GM23248 (cell line): ENCODE measurements around the gene MYCBP2. TPM values are rescaled to one million over a fixed set of nuclear protein-coding genes. Genes with fewer than 3 reads are reported as not detected.

Experiments used
- DNase-seq: peaks from one replicate; pipeline ENCODE4 v3.0.0-alpha.2; 2015
- H2AFZ ChIP-seq: fragments of 200-600 bp; sonication (generic); 2 replicates; pipeline ENCODE4 v1.6.1; 2016; ENCODE audit warnings: antibody characterized with exemption
- H3F3A ChIP-seq: fragments of 200-600 bp; sonication (generic); 2 replicates; pipeline ENCODE4 v1.6.1; 2016; ENCODE audit warnings: mild to moderate bottlenecking, antibody characterized with exemption, mixed run types; ENCODE audit not compliant: insufficient read depth
- H3K27ac ChIP-seq: fragments of 200-600 bp; sonication (generic); 2 replicates; pipeline ENCODE4 v1.5.1; 2016; ENCODE audit warnings: mild to moderate bottlenecking
- H3K27me3 ChIP-seq: fragments of 200-600 bp; sonication (generic); replicated peaks from 2 replicates; pipeline ENCODE4 v1.6.1; 2016; ENCODE audit warnings: mild to moderate bottlenecking; ENCODE audit not compliant: insufficient read depth
- H3K36me3 ChIP-seq: fragments of 200-600 bp; sonication (generic); 2 replicates; pipeline ENCODE4 v1.6.1; 2016; ENCODE audit warnings: low read depth, mild to moderate bottlenecking
- H3K4me1 ChIP-seq: fragments of 200-600 bp; sonication (generic); 2 replicates; pipeline ENCODE4 v1.6.1; 2016; ENCODE audit warnings: mild to moderate bottlenecking; ENCODE audit not compliant: insufficient read depth
- H3K4me2 ChIP-seq: fragments of 200-600 bp; sonication (generic); one replicate; pipeline ENCODE4 v1.6.1; 2016; ENCODE audit warnings: mild to moderate bottlenecking; ENCODE audit not compliant: unreplicated experiment
- H3K4me3 ChIP-seq: fragments of 200-600 bp; sonication (generic); 2 replicates; pipeline ENCODE4 v1.5.1; 2016; ENCODE audit warnings: mild to moderate bottlenecking
- H3K79me2 ChIP-seq: fragments of 200-600 bp; sonication (generic); 2 replicates; pipeline ENCODE4 v1.6.1; 2016; ENCODE audit warnings: mild to moderate bottlenecking; ENCODE audit not compliant: insufficient read depth
- H3K9ac ChIP-seq: fragments of 200-600 bp; sonication (generic); 2 replicates; pipeline ENCODE4 v1.6.1; 2016; ENCODE audit warnings: mild to moderate bottlenecking
- H3K9me2 ChIP-seq: fragments of 200-600 bp; sonication (generic); 2 replicates; pipeline ENCODE4 v1.6.1; 2016; ENCODE audit warnings: mixed run types, mild to moderate bottlenecking, moderate library complexity; ENCODE audit not compliant: insufficient read depth
- H3K9me3 ChIP-seq: fragments of 200-600 bp; sonication (generic); one replicate; pipeline ENCODE4 v1.6.1; 2017; ENCODE audit warnings: low read depth
- H4K20me1 ChIP-seq: fragments of 200-600 bp; sonication (generic); 2 replicates; pipeline ENCODE4 v1.6.0; 2016; ENCODE audit not compliant: insufficient read depth
- EZH2 ChIP-seq: fragments of 200-600 bp; sonication (generic); IDR thresholded peaks from 2 replicates; pipeline ENCODE4 v1.6.1; 2018; ENCODE audit warnings: antibody characterized with exemption, mild to moderate bottlenecking; ENCODE audit not compliant: insufficient read depth, poor library complexity, severe bottlenecking
- EZH2phosphoT487 ChIP-seq: fragments of 200-600 bp; sonication (generic); IDR thresholded peaks from 2 replicates; pipeline ENCODE4 v1.6.1; 2018; ENCODE audit warnings: antibody characterized with exemption, moderate library complexity, mild to moderate bottlenecking, low read depth; ENCODE audit not compliant: insufficient read depth
- WGBS, 2 experiments: methylation state at CpG; one replicate each; pipeline ENCODE4 v1.1.6; 2015 to 2017; ENCODE audit warnings: low lambda C conversion rate in 2 of 2, low coverage in 1 of 2; ENCODE audit errors: missing lambda C conversion rate in 2 of 2; 5-methylcytosine and 5-hydroxymethylcytosine counted together
- in situ Hi-C: fragments of 300-500 bp; cut with MboI; formaldehyde crosslinking; loops from 2 replicates; pipeline ENCODE4 v1.15.0; 2020
- polyA plus RNA-seq: library from polyadenylated mRNA; unstranded; fragments of >200 nt; fragmentation: Nextera tagmentation; extraction: Ambion mirVana; gene quantifications from 2 replicates; pipeline ENCODE4 v1.2.1, GENCODE V29; 2016
- total RNA-seq: library from RNA; depleted of rRNA; stranded (reverse); fragments of >200 nt; shearing (Covaris generic); gene quantifications from 2 replicates; pipeline ENCODE4 v1.2.3, GENCODE V29; 2014

The MYCBP2 gene
- total and polyA plus RNA-seq, 2 experiments from 2014 or later = 27.4 to 61.8 TPM

DNA sequence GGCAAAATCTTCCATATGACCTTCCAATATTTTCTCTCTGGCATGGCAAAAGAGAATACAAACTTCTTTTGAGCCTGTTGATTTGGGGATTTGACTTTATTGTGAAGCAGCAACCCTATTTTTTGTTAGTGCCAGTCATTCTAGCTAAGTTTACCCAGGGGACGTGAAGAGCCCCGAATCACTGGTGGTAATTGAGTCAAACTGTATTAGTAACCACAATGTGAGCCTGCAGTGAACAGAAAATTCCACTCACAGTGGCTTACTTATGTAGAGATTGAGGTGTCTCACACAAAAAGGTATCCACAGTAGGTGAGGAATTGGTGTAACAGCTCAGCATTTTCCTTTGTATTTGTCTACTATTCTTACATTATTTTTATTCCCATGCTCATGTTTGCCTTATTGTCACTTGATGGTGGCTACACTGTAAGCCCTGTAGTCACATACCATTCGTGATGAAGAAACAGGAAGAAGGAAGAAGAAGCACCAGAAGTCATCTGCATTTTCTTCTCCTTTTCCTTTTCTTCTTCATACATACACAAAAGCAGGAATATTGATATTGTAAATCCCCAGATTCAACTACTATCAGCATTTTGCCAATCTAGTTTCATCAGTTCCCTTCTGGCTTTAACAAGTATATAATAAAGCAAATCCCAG, 33.3 kb upstream of the MYCBP2 start:
- H3K27ac ChIP-seq = no peak overlapping the region
- no peak for TF ChIP-seq EZH2phosphoT487
- TF ChIP-seq EZH2 = no peak
- H3F3A ChIP-seq = 0 out of 2 replicates have a peak, but pooled peaks cover 5% of the 10 kb centered on the region
- DNase-seq = no peak
- no peaks in the 10 kb centered on the region for H3K36me3 ChIP-seq
- no peak overlapping the region for H2AFZ ChIP-seq
- no peak overlapping the region for H3K9ac ChIP-seq
- H3K4me3 ChIP-seq = no peak overlapping the region
- peaks cover 4% of the 10 kb centered on the region; the same call in 1 of the 2 replicates for H3K4me1 ChIP-seq
- WGBS, 2 experiments = 38 to 49% methylated on average over 3 of the region's 3 CpGs
- no peaks in the 10 kb centered on the region for H3K27me3 ChIP-seq
- in situ Hi-C loops = no loop called here
- no peak overlapping the region for H3K4me2 ChIP-seq
- H4K20me1 ChIP-seq = no peaks in the 10 kb centered on the region
- no peaks in the 10 kb centered on the region for H3K79me2 ChIP-seq
- no peaks in the 10 kb centered on the region for H3K9me2 ChIP-seq
- H3K9me3 ChIP-seq = no peaks in the 10 kb centered on the region

DNA sequence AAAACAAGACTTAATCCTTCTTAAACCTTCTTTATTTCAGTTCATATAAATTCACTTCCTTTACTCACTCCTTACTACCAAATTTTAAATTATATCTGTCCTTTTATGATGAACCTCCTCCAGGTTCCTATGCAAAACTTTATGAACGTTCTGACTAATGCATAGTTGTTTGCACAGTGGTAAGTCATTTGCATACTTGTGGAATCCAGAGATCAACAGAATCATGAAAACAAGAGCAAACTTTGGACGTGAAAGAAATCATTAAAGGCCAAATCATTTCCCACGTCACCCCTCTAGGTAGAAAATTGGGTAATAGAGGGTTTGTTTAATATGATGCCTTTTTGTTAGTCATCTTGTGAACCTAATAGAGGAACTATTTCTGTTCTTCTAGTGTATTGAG, 32.3 kb upstream of the MYCBP2 start:
- TF ChIP-seq EZH2phosphoT487 (no peak), EZH2 (no peak)
- 0 out of 2 replicates have a peak, but pooled peaks cover 5% of the 10 kb centered on the region for H3F3A ChIP-seq
- no peaks in the 10 kb centered on the region for H3K36me3 ChIP-seq
- no peaks in the 10 kb centered on the region for H3K27me3 ChIP-seq
- no peak overlapping the region for H3K27ac ChIP-seq
- H3K9me2 ChIP-seq = no peaks in the 10 kb centered on the region
- no peaks in the 10 kb centered on the region for H4K20me1 ChIP-seq
- in situ Hi-C loops = no loop called here
- H3K4me2 ChIP-seq = no peak overlapping the region
- DNase-seq = peak; percentile 58
- 17% methylated on average over 3 of the region's 3 CpGs for WGBS, 2 experiments
- H2AFZ ChIP-seq = no peak overlapping the region
- H3K79me2 ChIP-seq = no peaks in the 10 kb centered on the region
- no peak overlapping the region for H3K9ac ChIP-seq
- H3K4me3 ChIP-seq = no peak overlapping the region
- peaks cover 4% of the 10 kb centered on the region; the same call in 1 of the 2 replicates for H3K4me1 ChIP-seq
- no peaks in the 10 kb centered on the region for H3K9me3 ChIP-seq

DNA sequence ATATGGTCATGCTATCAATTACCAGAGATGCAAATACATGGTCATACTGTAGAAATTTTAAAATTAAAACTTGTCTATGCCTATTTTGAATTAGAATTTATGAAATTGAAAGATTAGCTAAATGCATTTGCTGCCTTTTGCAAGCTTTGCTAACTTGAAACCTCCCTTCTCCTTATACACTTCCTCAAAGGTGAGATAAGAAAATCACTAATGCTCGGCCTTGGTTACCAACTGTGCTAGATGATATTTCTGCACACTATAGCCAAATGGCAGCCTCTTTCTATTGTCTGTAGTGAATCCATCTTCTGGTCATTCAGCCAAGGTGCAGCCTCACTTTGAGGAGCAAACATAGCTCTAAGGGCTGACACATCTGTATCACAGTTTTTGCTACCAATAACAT, 31.1 kb upstream of the MYCBP2 start:
- Histone ChIP-seq H3K4me3 (no peak overlapping the region), H3K27me3 (no peaks in the 10 kb centered on the region), H3K36me3 (no peaks in the 10 kb centered on the region), H3K9ac (no peak overlapping the region), H3K79me2 (no peaks in the 10 kb centered on the region), H3K4me1 (peaks cover 4% of the 10 kb centered on the region; the same call in 1 of the 2 replicates), H3K9me3 (no peaks in the 10 kb centered on the region), H4K20me1 (no peaks in the 10 kb centered on the region), H3K4me2 (no peak overlapping the region), H3K27ac (no peak overlapping the region), H2AFZ (no peak overlapping the region), H3F3A (0 out of 2 replicates have a peak, but pooled peaks cover 5% of the 10 kb centered on the region), H3K9me2 (no peaks in the 10 kb centered on the region)
- no peak for DNase-seq
- WGBS, 2 experiments = 89 to 100% methylated on average over 1 of the region's 1 CpG
- TF ChIP-seq EZH2 (no peak), EZH2phosphoT487 (no peak)
- in situ Hi-C loops = no loop called here

DNA sequence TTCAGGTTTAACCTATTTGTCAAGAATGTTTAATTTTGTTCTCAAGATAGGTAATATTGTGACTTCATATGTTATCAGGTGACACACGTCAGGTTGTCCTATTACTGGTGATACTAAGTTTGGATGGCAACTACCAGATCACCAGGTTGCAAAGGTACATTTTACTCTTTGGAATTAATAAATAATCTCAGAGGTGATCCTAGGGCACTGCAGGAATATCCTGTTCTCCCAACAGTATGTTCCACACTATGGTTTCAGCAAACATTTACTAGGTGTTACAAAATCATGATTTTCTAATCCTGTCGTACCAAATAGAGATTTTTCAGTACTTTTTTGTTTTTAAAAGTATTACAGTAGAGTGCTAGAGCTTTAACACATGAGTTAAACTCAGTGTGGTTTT, 29.3 kb upstream of the MYCBP2 start:
- TF ChIP-seq EZH2phosphoT487 (no peak), EZH2 (no peak)
- no peak overlapping the region for H3K27ac ChIP-seq
- in situ Hi-C loops = no loop called here
- 77 to 80% methylated on average over 2 of the region's 2 CpGs for WGBS, 2 experiments
- H3K9ac ChIP-seq = no peak overlapping the region
- 0 out of 2 replicates have a peak, but pooled peaks cover 5% of the 10 kb centered on the region for H3F3A ChIP-seq
- H3K4me2 ChIP-seq = no peak overlapping the region
- no peaks in the 10 kb centered on the region for H3K36me3 ChIP-seq
- H3K9me3 ChIP-seq = no peaks in the 10 kb centered on the region
- no peaks in the 10 kb centered on the region for H4K20me1 ChIP-seq
- H3K79me2 ChIP-seq = no peaks in the 10 kb centered on the region
- H3K4me3 ChIP-seq = no peak overlapping the region
- peaks cover 4% of the 10 kb centered on the region; the same call in 1 of the 2 replicates for H3K4me1 ChIP-seq
- no peak for DNase-seq
- H3K27me3 ChIP-seq = no peaks in the 10 kb centered on the region
- no peak overlapping the region for H2AFZ ChIP-seq
- no peaks in the 10 kb centered on the region for H3K9me2 ChIP-seq
